Panc1 (cell line): Measurements from ENCODE around the gene ZFYVE27.

Experiments
- POLR2AphosphoS5 ChIP-seq: IDR thresholded peaks from 2 replicates; pipeline ENCODE4 v1.6.1; 2012; ENCODE audit warnings: mild to moderate bottlenecking, low read depth, low read length, moderate library complexity
- TF ChIP-seq, protein P1 (sequence below): fragments of 450-650 bp; IDR thresholded peaks from 2 replicates; pipeline ENCODE4 v1.5.1; 2017; ENCODE audit warnings: mild to moderate bottlenecking
- TF ChIP-seq, protein P2 (sequence below), 2 experiments: IDR thresholded peaks; 2 replicates each; pipeline ENCODE4 v1.6.1; 2011 to 2012; ENCODE audit warnings: low read depth in 2 of 2, control low read depth in 1 of 2, low read length in 1 of 2, mild to moderate bottlenecking in 1 of 2, moderate library complexity in 1 of 2; ENCODE audit not compliant: insufficient read depth in 1 of 2

DNA sequence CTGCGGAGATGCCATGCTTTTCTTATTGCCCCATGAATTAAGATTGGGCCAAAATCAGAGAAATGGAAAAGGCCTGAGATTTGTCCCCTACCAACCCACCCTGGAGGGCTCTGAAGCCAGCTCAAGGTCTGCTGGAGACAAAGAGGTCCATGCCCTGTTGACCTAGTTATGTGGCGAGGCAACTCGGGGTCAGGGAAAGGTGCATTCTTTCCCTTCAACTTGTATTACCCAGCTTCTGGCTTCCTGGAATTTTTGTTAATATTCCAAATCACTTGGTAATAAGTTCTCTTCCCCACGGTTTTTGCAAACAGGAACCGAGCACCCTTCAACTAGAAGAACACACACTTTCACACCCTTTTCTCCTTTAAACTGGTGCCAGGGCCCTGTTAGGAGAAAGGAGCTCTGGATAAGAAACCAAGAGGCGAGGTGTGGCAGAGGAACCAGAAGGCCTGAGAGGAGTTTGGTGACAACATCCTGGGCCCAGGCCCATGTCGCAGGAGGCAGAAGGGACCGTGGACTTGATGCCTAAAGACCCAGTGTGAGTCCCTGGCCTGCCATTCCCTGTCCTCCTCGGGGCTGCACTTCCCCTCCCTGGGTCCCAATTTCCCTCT lies 47.4 kb downstream of the ZFYVE27 start:
- TF ChIP-seq POLR2AphosphoS5: no peak
- TF ChIP-seq, protein P1, sequence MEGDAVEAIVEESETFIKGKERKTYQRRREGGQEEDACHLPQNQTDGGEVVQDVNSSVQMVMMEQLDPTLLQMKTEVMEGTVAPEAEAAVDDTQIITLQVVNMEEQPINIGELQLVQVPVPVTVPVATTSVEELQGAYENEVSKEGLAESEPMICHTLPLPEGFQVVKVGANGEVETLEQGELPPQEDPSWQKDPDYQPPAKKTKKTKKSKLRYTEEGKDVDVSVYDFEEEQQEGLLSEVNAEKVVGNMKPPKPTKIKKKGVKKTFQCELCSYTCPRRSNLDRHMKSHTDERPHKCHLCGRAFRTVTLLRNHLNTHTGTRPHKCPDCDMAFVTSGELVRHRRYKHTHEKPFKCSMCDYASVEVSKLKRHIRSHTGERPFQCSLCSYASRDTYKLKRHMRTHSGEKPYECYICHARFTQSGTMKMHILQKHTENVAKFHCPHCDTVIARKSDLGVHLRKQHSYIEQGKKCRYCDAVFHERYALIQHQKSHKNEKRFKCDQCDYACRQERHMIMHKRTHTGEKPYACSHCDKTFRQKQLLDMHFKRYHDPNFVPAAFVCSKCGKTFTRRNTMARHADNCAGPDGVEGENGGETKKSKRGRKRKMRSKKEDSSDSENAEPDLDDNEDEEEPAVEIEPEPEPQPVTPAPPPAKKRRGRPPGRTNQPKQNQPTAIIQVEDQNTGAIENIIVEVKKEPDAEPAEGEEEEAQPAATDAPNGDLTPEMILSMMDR: no peak
- TF ChIP-seq, protein P2, sequence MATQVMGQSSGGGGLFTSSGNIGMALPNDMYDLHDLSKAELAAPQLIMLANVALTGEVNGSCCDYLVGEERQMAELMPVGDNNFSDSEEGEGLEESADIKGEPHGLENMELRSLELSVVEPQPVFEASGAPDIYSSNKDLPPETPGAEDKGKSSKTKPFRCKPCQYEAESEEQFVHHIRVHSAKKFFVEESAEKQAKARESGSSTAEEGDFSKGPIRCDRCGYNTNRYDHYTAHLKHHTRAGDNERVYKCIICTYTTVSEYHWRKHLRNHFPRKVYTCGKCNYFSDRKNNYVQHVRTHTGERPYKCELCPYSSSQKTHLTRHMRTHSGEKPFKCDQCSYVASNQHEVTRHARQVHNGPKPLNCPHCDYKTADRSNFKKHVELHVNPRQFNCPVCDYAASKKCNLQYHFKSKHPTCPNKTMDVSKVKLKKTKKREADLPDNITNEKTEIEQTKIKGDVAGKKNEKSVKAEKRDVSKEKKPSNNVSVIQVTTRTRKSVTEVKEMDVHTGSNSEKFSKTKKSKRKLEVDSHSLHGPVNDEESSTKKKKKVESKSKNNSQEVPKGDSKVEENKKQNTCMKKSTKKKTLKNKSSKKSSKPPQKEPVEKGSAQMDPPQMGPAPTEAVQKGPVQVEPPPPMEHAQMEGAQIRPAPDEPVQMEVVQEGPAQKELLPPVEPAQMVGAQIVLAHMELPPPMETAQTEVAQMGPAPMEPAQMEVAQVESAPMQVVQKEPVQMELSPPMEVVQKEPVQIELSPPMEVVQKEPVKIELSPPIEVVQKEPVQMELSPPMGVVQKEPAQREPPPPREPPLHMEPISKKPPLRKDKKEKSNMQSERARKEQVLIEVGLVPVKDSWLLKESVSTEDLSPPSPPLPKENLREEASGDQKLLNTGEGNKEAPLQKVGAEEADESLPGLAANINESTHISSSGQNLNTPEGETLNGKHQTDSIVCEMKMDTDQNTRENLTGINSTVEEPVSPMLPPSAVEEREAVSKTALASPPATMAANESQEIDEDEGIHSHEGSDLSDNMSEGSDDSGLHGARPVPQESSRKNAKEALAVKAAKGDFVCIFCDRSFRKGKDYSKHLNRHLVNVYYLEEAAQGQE (IDR thresholded peaks at IDR 0.05; ENCODE audit: insufficient read depth in 1 of 2, low read depth in 2 of 2, low read length in 1 of 2): no peak
